Endothelial cell of umbilical vein (primary cell): ENCODE measurements around the gene GSE1. TPM values are rescaled to one million over a fixed set of nuclear protein-coding genes. Genes with fewer than 3 reads are reported as not detected.

Experiments
- BruUV-seq: library from RNA; stranded (reverse); fragments of 400-500 nt; replicated peaks from 2 replicates; lab custom pipeline; 2021; lab: Mats Ljungman, UMichigan
- CTCF ChIA-PET: fragments of 300-600, 350-600 bp; sonication (Branson Sonifier 250); formaldehyde crosslinking; loops from one replicate; lab custom pipeline; 2021; ENCODE audit warnings: antibody characterized with exemption, inconsistent platforms; lab: Charles Lee
- POLR2A ChIA-PET: fragments of 300-600, 350-600 bp; sonication (Branson Sonifier 250); formaldehyde crosslinking; loops from one replicate; lab custom pipeline; 2021; ENCODE audit warnings: antibody characterized with exemption, inconsistent platforms; lab: Charles Lee
- DNase-seq: peaks from one replicate; pipeline ENCODE4 v3.0.0-alpha.2; 2011; ENCODE audit warnings: low read depth, low spot score
- FAIRE-seq: peaks from 2 replicates; lab custom pipeline; 2011; peaks lifted over from hg19 to GRCh38; lab: Jason Lieb, UNC
- H2AFZ ChIP-seq: 2 replicates; pipeline ENCODE4 v1.6.0; 2012; ENCODE audit warnings: low read depth, low read length, control low read depth, inconsistent platforms
- H3K27ac ChIP-seq: 2 replicates; pipeline ENCODE4 v1.5.1; 2011; ENCODE audit warnings: low read depth, mild to moderate bottlenecking, control low read depth, low read length, moderate library complexity; ENCODE audit not compliant: insufficient read depth
- H3K27me3 ChIP-seq, 2 experiments: 2 replicates each; pipeline versions ENCODE4 v1.6.0 to v1.6.1; 2011; ENCODE audit warnings: low read length in 2 of 2, mixed read lengths in 1 of 2; ENCODE audit not compliant: control insufficient read depth in 2 of 2, insufficient read depth in 2 of 2
- H3K36me3 ChIP-seq, 2 experiments: 2 replicates in 1 of 2; 3 replicates in 1 of 2; pipeline ENCODE4 v1.5.1; 2011; ENCODE audit warnings: low read length in 2 of 2, mild to moderate bottlenecking in 1 of 2, moderate library complexity in 1 of 2; ENCODE audit not compliant: control insufficient read depth in 2 of 2, insufficient read depth in 2 of 2; ENCODE audit errors: extremely low read depth in 1 of 2
- H3K4me1 ChIP-seq: 3 replicates; pipeline ENCODE4 v1.5.1; 2011; ENCODE audit warnings: mild to moderate bottlenecking, low read length; ENCODE audit not compliant: control insufficient read depth, insufficient read depth; ENCODE audit errors: extremely low read depth
- H3K4me2 ChIP-seq: 2 replicates; pipeline ENCODE4 v1.6.1; 2011; ENCODE audit warnings: low read length, control low read depth, mixed read lengths; ENCODE audit not compliant: insufficient read depth
- H3K4me3 ChIP-seq, 3 experiments: fragments of 200-600 bp in 1 of 3; sonication (generic), shearing (Covaris generic) in 1 of 3; replicated peaks in 1 of 3; 2 replicates each; pipeline ENCODE4 v1.5.1; 2011 to 2016; ENCODE audit warnings: control low read depth in 3 of 3, low read length in 3 of 3, mild to moderate bottlenecking in 2 of 3, inconsistent platforms in 1 of 3, low read depth in 1 of 3, moderate library complexity in 1 of 3; ENCODE audit not compliant: insufficient read depth in 1 of 3
- H3K79me2 ChIP-seq: 2 replicates; pipeline ENCODE4 v1.6.0; 2012; ENCODE audit warnings: low read length, inconsistent platforms; ENCODE audit not compliant: control insufficient read depth, insufficient read depth
- H3K9ac ChIP-seq: replicated peaks from 2 replicates; pipeline ENCODE3; 2011; ENCODE audit warnings: low read length, control low read depth; ENCODE audit not compliant: insufficient read depth; ENCODE audit errors: extremely low read depth
- H3K9me1 ChIP-seq: replicated peaks from 3 replicates; pipeline ENCODE4 v1.6.0; 2011; ENCODE audit warnings: mild to moderate bottlenecking, low read length; ENCODE audit not compliant: control insufficient read depth, insufficient read depth; ENCODE audit errors: extremely low read depth
- H3K9me3 ChIP-seq: replicated peaks from 2 replicates; pipeline ENCODE4 v1.5.1; 2012; ENCODE audit warnings: low read length, inconsistent platforms; ENCODE audit not compliant: control insufficient read depth, insufficient read depth
- H4K20me1 ChIP-seq: replicated peaks from 2 replicates; pipeline ENCODE3; 2011; ENCODE audit warnings: mild to moderate bottlenecking, low read length; ENCODE audit not compliant: control insufficient read depth, insufficient read depth; ENCODE audit errors: extremely low read depth
- EZH2 ChIP-seq: IDR thresholded peaks from 2 replicates; pipeline ENCODE4 v1.6.1; 2012; ENCODE audit warnings: borderline replicate concordance, low read depth, mild to moderate bottlenecking, moderate library complexity, low read length, inconsistent platforms; ENCODE audit not compliant: severe bottlenecking
- FOS ChIP-seq: IDR thresholded peaks from 2 replicates; pipeline ENCODE4 v1.6.1; 2011; ENCODE audit warnings: mild to moderate bottlenecking, low read length, moderate library complexity, borderline replicate concordance; ENCODE audit not compliant: insufficient read depth
- GATA2 ChIP-seq: IDR thresholded peaks from 2 replicates; pipeline ENCODE4 v1.7.0; 2011; ENCODE audit warnings: low read depth, mild to moderate bottlenecking, moderate library complexity, mixed read lengths, low read length; ENCODE audit not compliant: insufficient read length, insufficient read depth
- JUN ChIP-seq: IDR thresholded peaks from 2 replicates; pipeline ENCODE4 v1.6.1; 2011; ENCODE audit warnings: borderline replicate concordance, low read depth; ENCODE audit not compliant: insufficient read length, insufficient read depth
- MAX ChIP-seq: IDR thresholded peaks from 2 replicates; pipeline ENCODE4 v1.6.1; 2011; ENCODE audit not compliant: insufficient read depth, insufficient read length
- MYC ChIP-seq: IDR thresholded peaks from one replicate; pipeline ENCODE4 v1.6.1; 2011; ENCODE audit warnings: mild to moderate bottlenecking, low read depth, low read length
- POLR2A ChIP-seq: IDR thresholded peaks from 2 replicates; pipeline ENCODE4 v1.6.1; 2012; ENCODE audit warnings: low read depth, mild to moderate bottlenecking, control low read depth, low read length
- POLR2AphosphoS5 ChIP-seq: IDR thresholded peaks from 2 replicates; pipeline ENCODE4 v1.6.1; 2012; ENCODE audit warnings: low read depth, mild to moderate bottlenecking, control low read depth, low read length, moderate library complexity; ENCODE audit not compliant: insufficient read depth
- dilution Hi-C: fragments of 300-500 bp; cut with MboI; formaldehyde crosslinking; loops from one replicate; pipeline ENCODE4 v1.15.0; 2019; ENCODE audit warnings: low sequenced_read_pairs; ENCODE audit not compliant: extremely low pct_ligation_motif_present
- intact Hi-C: fragments of 100-400 bp; cut with micrococcal nuclease; formaldehyde crosslinking; loops from one replicate; pipeline ENCODE4 v1.10.0; 2022
- polyA plus RNA-seq, 4 experiments: library from polyadenylated mRNA; depleted of rRNA in 3 of 4; stranded (reverse) in 3 of 4; unstranded in 1 of 4; fragments of >200 nt; gene quantifications; 2 replicates each; pipeline versions ENCODE4 v1.2.1 to v1.2.3, GENCODE V29; 2011 to 2012; ENCODE audit warnings: missing spikeins in 1 of 4
- total RNA-seq: library from RNA; stranded (reverse); gene quantifications from 2 replicates; pipeline ENCODE4 v1.2.3, GENCODE V29; 2021
- TF ChIP-seq, protein P1 (sequence below), 2 donors: IDR thresholded peaks; 1 replicate in 1 of 2; 2 replicates in 1 of 2; pipeline ENCODE4 v1.5.1; 2011; ENCODE audit warnings: low read length in 2 of 2, mild to moderate bottlenecking in 2 of 2, moderate library complexity in 2 of 2, control low read depth in 1 of 2, inconsistent platforms in 1 of 2, low read depth in 1 of 2; ENCODE audit not compliant: insufficient read depth in 1 of 2; ENCODE audit errors: extremely low read depth in 1 of 2

The GSE1 gene
- total and polyA plus RNA-seq, 2 donors (not counting 3 experiments of a cell fraction or from before 2014, with no cell fraction given), result 4.2 to 18.3 TPM

GRCh38 chr16:85615014-85615851 is 2.1 kb downstream of the GSE1 start:
- no peak overlapping the region for H2AFZ ChIP-seq
- BruUV-seq, result no TSS peak
- DNase-seq (no peak), FAIRE-seq (no peak)
- H3K4me1 ChIP-seq, result peaks cover 12% of the 10 kb centered on the region
- intact Hi-C loops, result loop anchor here (2.0 to 10.0 kb wide), 2 partner anchors 310 to 340 kb away; no protein-coding TSS in a partner anchor
- H3K4me3 ChIP-seq, result no peak overlapping the region
- no peak overlapping the region for H3K27ac ChIP-seq
- H3K79me2 ChIP-seq, result no peaks in the 10 kb centered on the region
- H3K9ac ChIP-seq, result no peak overlapping the region
- ChIA-PET POLR2A (no interaction called here), CTCF (interaction anchor here (0.9 to 3.2 kb wide), 36 partner anchors 9 to 511 kb away, joined by 3 to 37 read pairs (median 6); partner anchors contain the start of gene CIBAR2)
- no peaks in the 10 kb centered on the region for H3K36me3 ChIP-seq
- H3K4me2 ChIP-seq, result no peak overlapping the region
- H4K20me1 ChIP-seq, result no peaks in the 10 kb centered on the region
- H3K9me1 ChIP-seq, result no peaks in the 10 kb centered on the region
- no peaks in the 10 kb centered on the region for H3K9me3 ChIP-seq
- dilution Hi-C loops, result no loop called here
- TF ChIP-seq MYC (no peak), EZH2 (no peak), POLR2AphosphoS5 (no peak), FOS (no peak), MAX (no peak), GATA2 (no peak), JUN (no peak), POLR2A (no peak)
- TF ChIP-seq, protein P1, sequence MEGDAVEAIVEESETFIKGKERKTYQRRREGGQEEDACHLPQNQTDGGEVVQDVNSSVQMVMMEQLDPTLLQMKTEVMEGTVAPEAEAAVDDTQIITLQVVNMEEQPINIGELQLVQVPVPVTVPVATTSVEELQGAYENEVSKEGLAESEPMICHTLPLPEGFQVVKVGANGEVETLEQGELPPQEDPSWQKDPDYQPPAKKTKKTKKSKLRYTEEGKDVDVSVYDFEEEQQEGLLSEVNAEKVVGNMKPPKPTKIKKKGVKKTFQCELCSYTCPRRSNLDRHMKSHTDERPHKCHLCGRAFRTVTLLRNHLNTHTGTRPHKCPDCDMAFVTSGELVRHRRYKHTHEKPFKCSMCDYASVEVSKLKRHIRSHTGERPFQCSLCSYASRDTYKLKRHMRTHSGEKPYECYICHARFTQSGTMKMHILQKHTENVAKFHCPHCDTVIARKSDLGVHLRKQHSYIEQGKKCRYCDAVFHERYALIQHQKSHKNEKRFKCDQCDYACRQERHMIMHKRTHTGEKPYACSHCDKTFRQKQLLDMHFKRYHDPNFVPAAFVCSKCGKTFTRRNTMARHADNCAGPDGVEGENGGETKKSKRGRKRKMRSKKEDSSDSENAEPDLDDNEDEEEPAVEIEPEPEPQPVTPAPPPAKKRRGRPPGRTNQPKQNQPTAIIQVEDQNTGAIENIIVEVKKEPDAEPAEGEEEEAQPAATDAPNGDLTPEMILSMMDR (IDR thresholded peaks at IDR 0.05; ENCODE audit: extremely low read depth in 1 of 2, insufficient read depth in 1 of 2, low read depth in 1 of 2, low read length in 2 of 2), result no peak
- H3K27me3 ChIP-seq, result no peaks in the 10 kb centered on the region
